Astrocyte of the spinal cord (primary cell): ENCODE data around the gene FRS2.

Source experiments
- DNase-seq: peaks from one replicate; pipeline ENCODE4 v3.0.0; 2011; ENCODE audit warnings: low read depth, low spot score
- H3K4me3 ChIP-seq: 2 replicates; pipeline ENCODE4 v1.5.1; 2011; ENCODE audit warnings: low read depth, mild to moderate bottlenecking, low read length, moderate library complexity
- CTCF ChIP-seq: IDR thresholded peaks from 2 replicates; pipeline ENCODE4 v1.5.1; 2012; ENCODE audit warnings: low read depth, mild to moderate bottlenecking, low read length, inconsistent platforms
- in situ Hi-C: cut with HindIII; loops from 2 replicates; pipeline ENCODE4 v1.10.0; 2017; ENCODE audit warnings: low sequenced_read_pairs

Gene FRS2

DNA sequence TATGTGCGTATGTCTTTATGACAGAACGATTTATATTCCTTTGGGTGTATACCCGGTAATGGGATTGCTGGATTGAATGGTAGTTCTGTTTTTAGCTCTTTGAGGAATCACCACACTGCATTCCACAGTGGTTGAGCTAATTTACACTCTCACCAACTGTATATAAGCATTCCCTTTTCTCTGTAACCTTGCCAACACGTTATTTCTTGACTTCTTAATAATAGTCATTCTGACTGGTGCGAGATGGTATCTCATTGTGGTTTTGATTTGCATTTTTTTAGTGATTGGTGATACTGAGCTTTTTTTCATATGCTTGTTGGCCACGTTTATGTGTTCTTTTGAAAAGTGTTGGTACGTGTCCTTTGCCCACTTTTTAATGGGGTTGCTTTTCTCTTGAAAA is 49.7 kb downstream of the FRS2 start:
- in situ Hi-C loops = no loop called here
- peak; percentile 67 for DNase-seq
- TF ChIP-seq CTCF = no peak
- H3K4me3 ChIP-seq = no peak overlapping the region

DNA sequence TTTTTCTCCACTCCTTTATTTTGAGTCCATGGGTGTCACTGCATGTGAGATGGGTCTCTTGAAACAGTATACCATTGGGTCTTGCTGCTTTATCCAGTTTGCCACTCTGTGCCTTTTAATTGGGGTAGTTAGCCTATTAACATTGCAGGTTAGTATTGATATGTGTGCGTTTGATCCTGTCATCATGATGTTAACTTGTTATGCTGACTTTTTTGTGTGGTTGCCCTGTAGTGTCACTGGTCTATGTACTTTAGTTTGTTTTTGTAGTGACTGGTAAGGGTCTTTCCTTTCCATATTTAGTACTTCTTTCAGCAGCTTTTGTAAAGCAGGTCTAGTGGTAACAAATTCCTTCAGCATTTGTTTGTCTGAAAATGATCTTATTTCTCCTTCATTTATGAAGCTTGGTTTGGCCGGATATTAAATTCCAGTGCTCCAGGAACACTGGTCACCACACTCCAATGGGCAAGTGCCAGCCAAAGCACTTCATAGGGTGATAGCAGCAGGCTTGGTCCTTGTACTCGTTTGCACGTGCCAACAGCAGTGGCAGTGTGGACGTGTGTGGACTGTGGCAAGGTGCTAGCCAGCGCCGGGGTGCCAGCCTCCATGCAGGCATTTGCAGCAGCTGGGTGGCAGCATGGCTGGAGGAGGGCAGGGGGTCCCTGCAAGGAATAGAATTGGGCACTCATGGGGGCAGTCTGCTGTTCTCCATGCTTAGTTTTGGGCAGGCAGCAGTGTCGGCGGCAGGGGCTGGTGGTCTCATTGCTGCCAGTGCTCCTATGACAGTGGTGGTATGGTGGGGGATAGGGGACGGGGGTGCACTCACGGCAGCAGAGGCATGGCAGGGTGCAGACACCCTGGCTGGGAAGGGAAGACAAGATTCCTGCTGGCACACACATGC is 53.5 kb downstream of the FRS2 start:
- no peak for TF ChIP-seq CTCF

GRCh38 chr12:69524331-69524630 is 54.1 kb downstream of the FRS2 start:
- TF ChIP-seq CTCF = no peak
- H3K4me3 ChIP-seq = no peak overlapping the region
- DNase-seq = no peak
- in situ Hi-C loops = no loop called here

More for the DNA sequence above, 53.5 kb downstream of the FRS2 start:
- in situ Hi-C loops = no loop called here
- no peak for DNase-seq
- H3K4me3 ChIP-seq = no peak overlapping the region

GRCh38 chr12:69524755-69525469 is 54.7 kb downstream of the FRS2 start:
- no peak overlapping the region for H3K4me3 ChIP-seq
- no peak for DNase-seq
- no peak for TF ChIP-seq CTCF
- in situ Hi-C loops = no loop called here

GRCh38 chr12:69527506-69528272 is 57.5 kb downstream of the FRS2 start:
- in situ Hi-C loops = no loop called here
- TF ChIP-seq CTCF = no peak
- DNase-seq = peak; percentile 87
- H3K4me3 ChIP-seq = no peak overlapping the region

- in situ Hi-C loops = no loop called here
- no peak for TF ChIP-seq CTCF
- DNase-seq = no peak
- H3K4me3 ChIP-seq = no peak overlapping the region
These were observed 58.8 kb downstream of the FRS2 start for GRCh38 chr12:69529021-69529420.
